ENCODE results near the gene TFF1.

The TFF1 gene

DNA sequence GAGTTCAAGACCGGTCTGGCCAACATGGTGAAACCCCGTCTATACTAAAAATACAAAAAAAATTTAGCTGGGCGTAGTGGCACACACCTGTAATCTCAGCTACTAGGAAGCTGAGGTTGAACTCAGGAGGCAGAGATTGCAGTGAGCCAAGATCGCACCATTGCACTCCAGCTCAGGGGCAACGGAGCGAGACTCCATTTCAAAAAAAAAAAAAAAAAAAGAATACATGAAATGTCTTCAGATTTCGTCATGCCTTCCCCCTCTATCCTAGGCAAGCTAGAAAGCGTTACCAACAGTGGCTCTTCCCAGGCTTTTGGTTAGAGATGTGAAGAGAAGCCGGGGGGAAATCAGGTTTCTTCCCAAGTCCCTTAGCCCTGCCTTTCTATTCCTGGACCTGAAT lies 3.6 kb downstream of the TFF1 start:
- DNase-seq (ENCODE audit: low read depth): no peak

DNA sequence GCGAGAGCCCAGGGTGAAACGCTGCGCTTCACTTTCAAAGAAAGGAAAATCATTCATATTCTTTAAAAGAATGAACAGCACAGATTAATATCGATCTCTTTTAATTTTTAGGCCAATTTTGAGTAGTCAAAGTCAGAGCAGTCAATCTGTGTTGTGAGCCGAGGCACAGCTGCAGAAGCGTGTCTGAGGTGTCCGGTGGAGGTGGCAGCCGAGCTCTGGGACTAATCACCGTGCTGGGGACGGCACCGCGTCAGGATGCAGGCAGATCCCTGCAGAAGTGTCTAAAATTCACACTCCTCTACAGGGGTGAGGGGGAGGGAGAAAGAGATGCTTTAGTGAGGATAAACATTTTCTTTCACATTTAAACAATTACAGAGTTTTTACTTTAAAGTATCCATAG lies 4.1 kb downstream of the TFF1 start:
- DNase-seq (ENCODE audit: low read depth): no peak

DNA sequence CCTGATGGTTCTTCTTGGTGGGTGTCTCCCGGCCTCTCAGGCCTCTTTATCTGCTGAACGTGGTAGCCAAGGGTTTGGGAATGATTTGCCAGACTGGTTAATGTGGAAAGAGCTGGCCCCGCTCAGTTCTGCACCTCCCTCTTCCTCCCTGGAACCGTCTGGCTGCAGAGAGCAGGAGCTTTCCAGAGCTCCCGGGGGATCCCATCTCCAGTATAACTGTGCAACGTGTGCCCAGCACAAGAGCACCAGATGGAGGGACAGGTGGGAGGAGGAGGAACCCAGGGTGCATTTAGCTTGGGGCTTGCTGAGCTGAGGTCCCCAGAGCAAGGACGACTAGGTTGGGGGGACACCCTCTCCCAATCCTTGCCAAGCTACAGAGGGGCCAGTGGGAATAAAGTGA lies 5.0 kb downstream of the TFF1 start:
- no peak for DNase-seq (ENCODE audit: low read depth)

DNA sequence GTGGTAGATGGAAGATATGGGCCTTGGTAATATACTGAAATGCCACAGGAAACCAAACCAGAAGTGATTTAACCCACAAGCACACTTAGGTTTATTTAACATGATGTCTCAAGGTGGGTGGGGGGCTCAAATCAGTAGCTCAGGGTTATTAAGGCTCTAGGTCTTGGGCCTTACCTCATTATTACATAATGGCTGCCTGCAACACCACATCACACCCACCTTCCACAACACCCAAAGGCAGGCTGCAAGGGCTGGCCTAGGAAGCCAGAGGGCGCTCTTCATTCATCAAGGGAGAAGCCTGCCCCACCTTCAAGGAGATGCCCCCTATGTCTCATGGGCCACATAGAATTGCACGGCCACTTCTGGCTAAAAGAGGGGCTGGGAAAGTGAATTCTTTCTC lies 6.0 kb downstream of the TFF1 start:
- no peak for DNase-seq (ENCODE audit: low read depth)

DNA sequence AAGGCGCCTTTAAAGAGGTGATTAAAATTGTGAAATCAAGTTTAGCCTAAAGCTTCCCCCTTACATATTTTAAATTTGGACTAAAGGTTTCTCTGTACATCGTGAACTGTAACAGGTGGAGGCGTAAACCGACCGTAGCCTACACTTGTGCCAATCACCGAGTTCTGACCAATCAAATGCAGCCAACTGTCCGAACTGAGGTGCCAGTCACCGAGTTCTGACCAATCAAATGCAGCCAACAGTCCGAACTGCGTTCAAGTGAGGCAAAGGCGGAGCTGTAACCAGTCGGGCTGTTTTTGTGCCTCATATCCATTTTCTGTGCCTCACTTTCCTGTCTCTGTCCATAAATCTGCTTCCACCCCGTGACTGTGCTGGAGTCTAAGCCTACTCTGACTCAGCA lies 7.4 kb downstream of the TFF1 start:
- DNase-seq (ENCODE audit: low read depth): no peak

DNA sequence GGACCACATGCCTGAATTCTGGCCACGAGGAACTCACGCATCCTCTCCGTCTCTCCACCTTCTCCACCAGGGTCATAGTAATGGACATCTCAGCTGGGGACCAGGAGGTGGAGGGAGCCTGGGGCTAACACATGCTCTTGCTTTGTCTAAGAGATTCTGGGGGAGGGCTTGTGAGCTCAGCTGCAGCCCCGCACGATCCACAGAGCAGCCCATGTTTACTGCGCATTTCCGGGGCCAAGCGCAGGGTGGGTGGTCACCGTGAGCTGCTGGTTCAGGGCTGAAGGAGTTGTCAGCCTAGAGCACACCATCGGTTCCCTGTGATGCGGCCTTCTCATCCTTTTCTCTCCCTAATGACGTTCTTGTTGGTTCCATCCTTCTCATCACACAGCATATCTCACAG lies 8.1 kb downstream of the TFF1 start:
- DNase-seq (ENCODE audit: low read depth): no peak

DNA sequence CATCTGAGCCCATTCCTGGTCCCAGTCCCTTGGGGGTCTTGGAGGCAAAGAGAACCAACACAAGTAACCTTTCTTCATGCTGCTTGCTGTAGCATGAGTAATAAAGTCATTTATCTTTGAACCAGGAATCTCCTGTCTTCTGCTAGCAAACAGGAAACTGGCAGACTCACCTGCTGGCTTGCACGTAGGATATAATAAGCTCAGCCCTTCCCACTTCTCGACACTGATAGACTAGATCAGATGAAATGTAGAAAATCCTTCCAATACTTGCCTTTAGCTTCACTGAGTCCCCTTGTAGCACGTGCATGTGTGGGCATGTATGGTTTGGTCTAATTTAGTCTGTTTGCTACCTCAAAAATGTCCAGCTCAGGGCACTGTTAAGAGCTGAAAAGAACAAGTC lies 9.0 kb downstream of the TFF1 start:
- DNase-seq (ENCODE audit: low read depth): no peak

DNA sequence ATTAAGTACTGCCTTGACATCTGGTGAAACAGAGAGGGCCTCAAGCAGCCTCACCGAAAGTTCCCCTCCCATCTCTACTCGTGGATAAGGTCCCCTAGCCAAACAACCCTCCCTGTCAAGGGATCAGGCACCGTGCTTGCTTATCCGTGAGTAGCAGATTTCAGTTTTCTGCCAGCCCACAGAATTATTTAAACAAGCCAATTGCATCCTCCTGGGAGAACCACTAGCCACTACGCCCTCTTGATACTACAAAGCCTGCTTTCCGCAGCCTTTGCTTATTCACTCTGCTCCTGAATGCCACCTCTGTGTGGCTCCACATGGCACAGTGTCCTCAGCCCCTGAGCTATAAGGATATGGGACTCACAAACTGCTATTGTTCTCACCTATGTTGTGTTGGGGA lies 9.7 kb downstream of the TFF1 start:
- DNase-seq (ENCODE audit: low read depth): no peak

DNA sequence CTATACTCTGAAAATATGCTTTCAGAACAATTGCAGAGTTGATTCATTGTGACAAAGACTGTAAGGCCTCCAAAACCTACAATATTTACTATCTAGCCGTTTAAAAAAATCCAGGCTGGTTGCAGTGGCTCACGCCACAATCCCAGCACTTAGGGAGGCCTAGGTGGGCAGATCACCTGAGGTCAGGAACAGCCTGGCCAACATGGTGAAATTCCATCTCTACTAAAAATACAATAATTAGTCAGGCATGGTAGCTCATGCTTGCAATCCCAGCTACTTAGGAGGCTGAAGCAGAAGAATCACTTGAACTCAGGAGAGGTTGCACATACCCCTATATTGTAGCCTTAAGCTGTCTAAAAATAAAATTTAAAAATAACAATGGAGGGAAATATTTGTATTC lies 10.3 kb downstream of the TFF1 start:
- DNase-seq (ENCODE audit: low read depth): no peak

DNA sequence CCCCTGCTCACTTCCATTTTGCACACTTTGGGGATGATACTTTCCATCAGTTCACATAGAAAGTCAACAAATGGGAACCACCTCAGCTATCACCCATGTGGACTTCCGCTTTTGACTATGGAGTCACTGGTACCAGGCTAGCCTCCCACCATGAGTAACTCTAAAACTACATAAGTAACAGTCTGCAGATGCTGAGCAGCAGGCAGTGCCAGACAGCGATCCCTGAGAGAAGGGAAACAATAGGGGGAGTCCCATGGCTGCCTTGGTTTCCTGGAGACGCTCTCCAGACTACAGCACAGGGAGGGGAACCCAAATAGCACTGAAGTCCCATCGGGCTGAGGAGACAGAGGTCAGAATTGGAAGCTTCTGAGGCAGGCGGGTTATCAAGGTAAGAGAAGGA lies 12.7 kb downstream of the TFF1 start:
- no peak for DNase-seq (ENCODE audit: low read depth)

DNA sequence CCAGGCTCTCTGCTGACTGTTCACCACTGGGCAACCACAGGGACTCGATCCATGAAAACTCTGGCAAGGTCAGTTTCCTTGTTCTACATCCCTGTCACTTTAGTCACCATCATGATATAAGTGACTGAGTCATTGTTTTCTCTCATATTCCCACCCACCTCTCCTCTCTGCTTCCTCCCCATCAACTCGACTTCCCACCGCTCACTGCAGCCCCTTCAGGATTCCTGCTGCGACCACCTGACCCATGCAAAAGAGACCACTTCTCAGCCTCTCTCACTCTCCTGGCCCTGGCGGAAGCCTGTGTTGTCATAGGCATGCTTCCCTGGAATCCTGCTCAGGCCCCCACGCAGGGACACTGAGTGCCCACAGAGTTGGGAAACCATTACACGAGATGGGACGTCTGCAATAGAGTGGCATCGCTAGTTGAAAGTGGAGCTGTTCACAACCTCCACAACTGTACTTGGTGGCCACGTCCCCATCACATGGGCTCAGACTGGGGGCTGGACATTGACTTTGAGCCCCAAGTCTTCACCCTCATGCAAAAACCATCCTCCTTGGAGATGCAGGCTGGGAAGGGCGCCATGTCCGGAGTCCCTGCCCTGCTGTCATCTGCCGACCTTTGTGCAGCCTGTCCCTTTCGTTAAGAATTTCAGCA lies 13.8 kb downstream of the TFF1 start:
- no peak for DNase-seq (ENCODE audit: low read depth)

DNA sequence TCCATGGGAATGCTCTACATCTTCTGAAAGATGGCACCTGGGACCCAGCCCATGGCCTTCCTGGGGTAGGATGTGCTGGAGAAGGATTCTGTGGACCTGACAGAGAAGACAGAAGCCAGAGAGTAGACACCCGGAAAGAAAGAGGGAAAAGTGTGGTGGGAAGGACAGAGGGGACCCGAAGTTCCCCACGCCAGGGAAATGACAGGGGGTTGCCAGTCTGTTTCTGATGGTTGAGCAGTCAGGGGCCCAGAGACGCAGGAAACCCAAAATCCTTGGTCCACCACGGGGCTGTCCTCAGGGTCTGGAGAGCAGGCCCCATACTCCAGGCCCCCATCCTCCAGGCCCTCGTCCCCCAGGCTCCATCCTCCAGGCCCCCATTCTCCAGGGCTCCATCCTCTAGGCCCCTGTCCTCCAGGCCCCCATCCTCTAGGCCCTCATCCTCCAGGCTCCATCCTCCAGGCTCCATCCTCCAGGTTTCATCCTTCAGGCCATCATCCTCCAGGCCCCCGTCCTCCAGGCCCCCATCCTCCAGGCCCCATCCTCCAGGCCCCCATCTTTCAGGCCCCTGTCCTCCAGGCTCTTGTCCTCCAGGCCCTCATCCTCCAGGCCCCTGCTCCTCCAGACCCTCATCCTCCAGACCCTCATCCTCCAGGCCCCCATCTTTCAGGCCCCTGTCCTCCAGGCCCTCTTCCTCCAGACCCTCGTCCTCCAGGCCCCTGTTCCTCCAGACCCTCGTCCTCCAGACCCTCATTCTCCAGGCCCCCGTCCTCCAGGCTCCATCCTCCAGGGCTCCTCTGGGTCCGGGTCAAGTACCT lies 14.5 kb downstream of the TFF1 start:
- no peak for DNase-seq (ENCODE audit: low read depth)

DNA sequence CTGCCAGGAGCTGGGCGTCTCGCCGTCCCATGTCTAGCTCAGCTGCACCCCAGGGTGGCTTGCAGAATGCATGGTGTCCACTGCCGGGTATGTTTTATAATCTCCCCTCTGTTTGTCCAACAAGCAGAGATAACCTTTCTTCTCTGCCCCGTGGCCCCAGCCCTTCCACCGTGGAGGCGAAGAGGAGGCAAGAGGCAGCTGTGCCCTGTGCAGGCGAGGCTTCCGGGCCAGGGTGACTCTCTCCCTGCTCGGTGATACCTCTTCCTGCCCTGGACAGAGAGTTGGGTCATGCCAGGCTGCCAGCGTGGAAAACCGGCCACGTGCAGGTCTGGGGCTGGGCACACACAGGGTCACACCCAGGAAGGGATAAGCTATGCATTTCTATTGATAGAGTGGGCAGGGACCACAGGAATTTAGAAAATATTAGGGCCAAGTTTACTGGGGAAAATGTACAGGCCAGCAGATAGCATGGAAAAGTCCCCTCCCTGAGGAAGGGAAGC lies 15.4 kb downstream of the TFF1 start, which contains the start of gene TFF2:
TFF2 (minus strand) TSS at position 68 of the 500 bp plus-strand sequence; CDS start at position 31, 37 bp downstream.
- no peak for DNase-seq (ENCODE audit: low read depth)

DNA sequence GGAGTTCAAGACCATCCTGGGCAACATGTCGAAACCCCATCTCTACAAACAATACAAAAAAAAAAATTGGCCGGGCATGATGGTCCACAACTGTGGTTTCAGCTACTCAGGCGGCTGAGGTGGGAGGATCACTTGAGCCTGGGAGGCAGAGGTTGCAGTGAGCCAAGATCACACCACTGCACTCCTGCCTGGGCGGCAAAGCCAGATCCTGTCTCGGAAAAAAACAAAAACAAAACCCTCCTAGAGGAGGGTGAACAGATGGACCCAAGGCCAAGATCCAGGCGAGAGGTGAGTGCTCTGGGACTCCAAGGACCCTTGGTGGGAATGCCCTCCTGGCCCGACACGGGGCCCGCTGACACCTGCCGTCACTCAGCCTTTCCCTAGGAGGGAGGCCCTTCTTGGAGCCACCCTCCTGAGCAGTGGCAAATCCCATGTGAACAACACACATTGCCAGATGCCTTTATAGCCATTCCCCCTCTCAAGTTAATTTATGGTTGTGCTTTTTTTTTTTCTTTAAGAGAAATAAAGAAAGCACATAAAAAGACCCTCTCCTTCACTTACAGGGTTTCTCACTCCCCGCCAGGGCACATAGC lies 15.9 kb downstream of the TFF1 start:
- DNase-seq (ENCODE audit: low read depth): no peak

DNA sequence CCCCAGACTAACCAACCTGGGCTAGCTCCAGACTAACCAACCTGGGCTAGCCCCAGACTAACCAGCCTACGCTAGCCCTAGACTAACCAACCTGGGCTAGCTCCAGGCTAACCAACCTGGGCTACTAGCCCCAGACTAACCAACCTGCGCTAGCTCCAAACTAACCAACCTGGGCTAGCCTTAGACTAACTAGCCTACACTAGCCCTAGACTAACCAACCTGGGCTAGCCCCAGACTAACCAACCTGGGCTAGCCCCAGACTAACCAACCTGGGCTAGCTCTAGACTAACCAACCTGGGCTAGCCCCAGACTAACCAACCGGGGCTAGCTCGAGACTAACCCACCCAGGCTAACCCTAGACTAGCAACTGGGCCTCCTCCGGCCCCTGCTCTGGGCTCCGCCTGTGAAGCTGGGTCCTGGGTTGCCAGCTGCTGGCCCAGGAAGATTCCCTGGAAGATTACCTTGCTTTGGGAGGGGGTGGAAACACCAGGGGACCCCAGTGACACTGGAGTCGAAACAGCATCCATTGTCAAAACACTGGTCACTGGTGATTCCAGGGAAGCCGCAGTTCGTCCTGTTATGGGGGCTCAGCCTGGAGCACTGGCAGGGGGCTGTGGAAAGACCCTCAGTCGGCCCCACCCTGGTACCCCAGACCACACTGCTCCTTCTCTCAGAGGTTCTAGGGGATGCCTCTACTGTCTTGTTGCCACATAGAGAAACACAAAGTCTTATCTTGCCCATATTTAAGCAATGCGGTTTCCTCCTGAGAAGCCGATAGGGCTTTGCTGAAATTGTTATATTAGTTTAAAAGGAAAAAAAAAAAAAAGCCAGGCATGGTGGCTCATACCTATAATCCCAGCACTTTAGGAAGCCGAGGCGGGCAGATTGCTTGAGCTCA lies 16.7 kb downstream of the TFF1 start:
- no peak for DNase-seq (ENCODE audit: low read depth)

DNA sequence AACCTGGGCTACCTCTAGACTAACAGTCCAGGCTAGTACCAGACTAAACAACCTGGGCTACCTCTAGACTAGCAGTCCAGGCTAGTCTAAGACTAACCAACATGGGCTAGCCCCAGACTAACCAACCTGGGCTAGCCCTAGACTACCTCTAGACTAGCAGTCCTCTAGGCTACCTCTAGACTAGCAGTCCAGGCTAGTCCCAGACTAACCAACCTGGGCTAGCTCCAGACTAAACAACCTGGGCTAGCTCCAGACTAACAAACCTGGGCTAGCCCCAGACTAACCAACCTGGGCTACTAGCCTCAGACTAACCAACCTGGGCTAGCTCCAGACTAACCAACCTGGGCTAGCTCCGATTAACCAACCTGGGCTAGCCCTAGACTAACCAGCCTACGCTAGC lies 17.6 kb downstream of the TFF1 start:
- no peak for DNase-seq (ENCODE audit: low read depth)

DNA sequence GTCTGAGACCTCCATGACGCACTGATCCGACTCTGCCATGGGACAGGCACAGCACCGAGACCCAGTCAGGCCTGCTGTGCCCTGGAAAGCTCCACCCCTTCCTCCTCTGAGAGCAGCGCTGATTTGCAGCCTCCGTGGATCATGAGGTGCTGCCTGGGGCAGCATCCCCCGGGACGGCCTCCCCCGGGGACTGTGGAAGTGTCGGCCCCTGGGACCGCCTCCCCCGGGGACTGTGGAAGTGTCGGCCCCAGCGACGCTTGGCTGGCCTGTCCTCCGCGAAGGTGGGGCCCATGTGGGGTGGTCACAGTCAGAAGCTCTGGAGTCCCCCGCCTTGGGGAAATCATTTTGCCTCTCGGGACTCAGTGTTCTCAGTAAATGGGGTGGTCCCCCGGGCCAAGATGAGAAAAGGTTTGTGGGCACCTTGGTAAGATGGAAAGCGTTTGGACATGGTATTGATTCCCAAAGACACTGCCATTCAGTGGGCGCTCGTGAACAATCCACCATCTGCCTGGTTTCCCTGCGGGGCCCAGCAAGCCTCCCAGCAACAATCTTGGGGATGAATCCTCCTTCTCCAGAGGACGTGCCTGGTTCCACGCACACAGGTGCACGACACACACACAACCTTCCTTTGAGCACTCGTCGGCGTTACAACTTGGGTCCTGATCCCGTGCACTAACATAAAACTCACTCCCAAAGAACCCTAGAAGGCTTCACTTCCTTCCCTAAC lies 18.6 kb downstream of the TFF1 start:
- DNase-seq (ENCODE audit: low read depth): no peak

DNA sequence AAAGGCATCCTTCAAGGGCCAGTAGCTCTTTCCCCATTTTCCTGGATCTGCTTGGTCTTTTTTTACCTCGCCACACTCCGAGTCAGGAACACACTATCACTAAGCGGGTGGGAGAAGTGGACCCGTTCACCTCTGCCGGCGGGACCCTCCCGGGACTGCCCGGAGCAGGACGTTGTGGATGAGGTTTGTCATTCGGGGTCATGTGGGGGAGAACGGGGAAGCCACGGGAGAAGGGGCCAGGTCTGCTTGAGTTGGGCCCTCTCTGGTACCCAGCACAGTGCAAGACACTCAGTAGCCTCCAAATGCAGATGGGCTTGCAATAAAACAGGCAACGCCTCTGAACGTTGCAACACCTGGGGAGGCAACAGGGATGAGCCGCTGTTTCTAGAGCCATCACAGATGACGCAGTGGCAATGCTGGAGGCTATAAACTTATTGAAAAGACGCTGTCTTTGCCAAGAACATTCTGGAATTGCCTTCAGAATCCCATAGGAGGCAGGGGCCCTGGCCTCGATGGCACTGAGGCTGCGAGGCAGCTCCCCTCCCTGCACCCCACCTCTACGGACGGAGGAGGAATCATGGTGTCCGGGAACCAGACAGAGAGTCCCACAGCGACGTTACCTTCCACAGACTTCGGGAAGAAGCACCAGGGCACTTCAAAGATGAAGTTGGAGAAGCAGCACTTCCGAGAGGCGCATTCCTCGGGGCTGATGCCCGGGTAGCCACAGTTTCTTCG lies 19.3 kb downstream of the TFF1 start:
- DNase-seq (ENCODE audit: low read depth): no peak

DNA sequence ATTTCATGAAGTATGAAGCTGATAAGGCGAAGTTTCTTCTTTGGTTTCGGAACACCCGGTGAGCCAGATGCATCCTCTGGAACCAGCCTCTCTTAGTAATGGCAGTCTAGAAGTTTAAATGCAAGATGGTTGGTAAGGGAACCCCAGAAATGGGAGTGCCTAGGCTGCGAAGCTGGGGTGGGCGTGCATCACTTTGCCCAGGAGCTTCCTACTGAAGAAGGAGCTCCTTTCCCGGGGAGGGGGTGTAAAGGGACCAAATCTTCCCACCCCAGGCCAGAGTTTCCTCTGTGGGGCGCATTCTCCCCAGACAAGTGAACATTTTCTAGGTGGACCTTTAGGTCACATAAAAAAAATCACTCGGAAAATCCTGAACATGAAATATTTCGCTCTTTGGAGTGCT lies 19.9 kb downstream of the TFF1 start:
- no peak for DNase-seq (ENCODE audit: low read depth)

DNA sequence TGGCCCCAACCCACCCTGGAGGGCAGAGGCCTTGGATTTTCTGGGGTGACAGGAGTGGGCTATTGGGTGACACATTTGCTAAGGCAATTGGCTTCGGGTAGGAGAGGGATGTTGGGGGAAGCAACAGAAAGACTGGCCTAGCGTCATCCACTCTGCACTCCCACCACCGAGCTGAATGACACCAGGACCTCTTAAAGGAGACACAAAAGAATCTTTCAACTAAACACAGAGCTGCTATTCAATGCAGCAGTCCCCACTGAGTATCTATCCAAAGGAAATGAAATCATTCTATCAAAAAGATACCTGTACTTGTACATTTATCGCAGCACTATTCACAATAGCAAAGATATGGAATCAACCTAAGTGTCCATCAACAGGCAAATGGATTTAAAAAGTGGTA lies 21.7 kb downstream of the TFF1 start:
- no peak for DNase-seq (ENCODE audit: low read depth)

All from ELR (cell line).